ENCODE results near the gene CHST9. TPM values are rescaled to one million over a fixed set of nuclear protein-coding genes. Genes with fewer than 3 reads are reported as not detected.

Gene CHST9
- total RNA-seq, 4 donors from 2014 or later: 0.16 to 0.80 (median 0.41) TPM; not detected in 1

DNA sequence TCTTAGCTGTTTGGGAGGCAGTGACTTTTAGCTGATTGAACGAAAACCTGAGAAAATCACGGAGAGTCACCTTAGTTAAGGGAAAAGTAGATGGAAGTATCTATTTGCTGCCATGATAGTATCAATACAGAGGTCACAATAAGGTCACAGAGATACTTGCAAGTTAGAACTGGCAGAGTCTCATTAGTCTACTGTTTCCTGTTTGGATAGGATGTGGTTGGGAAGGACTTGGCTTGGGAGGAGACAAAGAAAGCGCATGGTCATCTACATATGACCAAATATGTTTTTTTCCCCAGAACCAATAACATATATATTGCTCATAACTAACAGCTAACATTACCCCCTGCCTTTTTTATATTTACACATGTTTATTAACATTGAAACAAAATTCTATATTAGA lies 241.2 kb downstream of the CHST9 start:
- intact Hi-C loops (cut with DNase I; ENCODE audit: low total_unique reads): no loop called here
- Histone ChIP-seq H3K9me3 (no peaks in the 10 kb centered on the region), H3K36me3 (no peaks in the 10 kb centered on the region), H3K4me3 (no peak overlapping the region), H3K27ac (no peak overlapping the region), H3K4me1 (no peaks in the 10 kb centered on the region), H3K27me3 (no peaks in the 10 kb centered on the region)
- WGBS, 2 donors (ENCODE audit: low coverage in 1 of 2): 67 to 92% methylated on average over 3 of the region's 3 CpGs
- TF ChIP-seq, protein P1, sequence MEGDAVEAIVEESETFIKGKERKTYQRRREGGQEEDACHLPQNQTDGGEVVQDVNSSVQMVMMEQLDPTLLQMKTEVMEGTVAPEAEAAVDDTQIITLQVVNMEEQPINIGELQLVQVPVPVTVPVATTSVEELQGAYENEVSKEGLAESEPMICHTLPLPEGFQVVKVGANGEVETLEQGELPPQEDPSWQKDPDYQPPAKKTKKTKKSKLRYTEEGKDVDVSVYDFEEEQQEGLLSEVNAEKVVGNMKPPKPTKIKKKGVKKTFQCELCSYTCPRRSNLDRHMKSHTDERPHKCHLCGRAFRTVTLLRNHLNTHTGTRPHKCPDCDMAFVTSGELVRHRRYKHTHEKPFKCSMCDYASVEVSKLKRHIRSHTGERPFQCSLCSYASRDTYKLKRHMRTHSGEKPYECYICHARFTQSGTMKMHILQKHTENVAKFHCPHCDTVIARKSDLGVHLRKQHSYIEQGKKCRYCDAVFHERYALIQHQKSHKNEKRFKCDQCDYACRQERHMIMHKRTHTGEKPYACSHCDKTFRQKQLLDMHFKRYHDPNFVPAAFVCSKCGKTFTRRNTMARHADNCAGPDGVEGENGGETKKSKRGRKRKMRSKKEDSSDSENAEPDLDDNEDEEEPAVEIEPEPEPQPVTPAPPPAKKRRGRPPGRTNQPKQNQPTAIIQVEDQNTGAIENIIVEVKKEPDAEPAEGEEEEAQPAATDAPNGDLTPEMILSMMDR (IDR thresholded peaks at IDR 0.05): no peak
- TF ChIP-seq POLR2A (IDR thresholded peaks at IDR 0.05): no peak
- TF ChIP-seq POLR2AphosphoS5 (IDR thresholded peaks at IDR 0.05): no peak
- TF ChIP-seq EP300 (IDR thresholded peaks at IDR 0.05; ENCODE audit: low read depth): no peak
- no peak for DNase-seq
- in situ Hi-C loops (cut with MboI; ENCODE audit: low pct_ligation_motif_present in 1 of 4, low pct_unique_long_range_greater_than_20kb in 1 of 4, low sequenced_read_pairs in 3 of 4): no loop called here

DNA sequence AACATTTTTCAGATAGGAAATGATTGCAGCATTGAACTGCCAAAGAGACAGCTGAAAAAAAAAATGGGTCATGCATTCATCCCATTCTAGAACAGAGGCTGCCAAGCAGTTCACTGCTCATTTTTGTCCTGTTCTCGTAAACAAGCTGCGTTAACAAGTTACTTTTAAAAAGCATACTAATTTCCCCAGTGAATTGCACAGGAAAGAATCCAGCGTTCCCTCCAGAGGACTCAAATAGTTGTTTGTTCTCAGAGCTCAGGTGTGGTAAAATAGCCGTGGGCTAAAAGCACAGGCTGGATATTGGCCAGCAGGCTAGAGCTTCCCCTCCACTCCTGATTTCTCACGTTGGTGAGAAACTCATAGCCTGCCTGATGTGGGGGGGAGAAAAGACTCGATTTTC lies 243.5 kb downstream of the CHST9 start:
- no peak for DNase-seq
- intact Hi-C loops (cut with DNase I; ENCODE audit: low total_unique reads) (no loop called here), in situ Hi-C loops (cut with MboI; ENCODE audit: low pct_ligation_motif_present in 1 of 4, low pct_unique_long_range_greater_than_20kb in 1 of 4, low sequenced_read_pairs in 3 of 4) (no loop called here)
- Histone ChIP-seq H3K9me3 (no peaks in the 10 kb centered on the region), H3K27ac (no peak overlapping the region), H3K27me3 (no peaks in the 10 kb centered on the region), H3K36me3 (no peaks in the 10 kb centered on the region), H3K4me3 (no peak overlapping the region), H3K4me1 (no peaks in the 10 kb centered on the region)
- WGBS, 2 donors (ENCODE audit: low coverage in 1 of 2): 33 to 48% methylated on average over 6 of the region's 6 CpGs
- TF ChIP-seq POLR2AphosphoS5 (IDR thresholded peaks at IDR 0.05): no peak
- no peak for TF ChIP-seq EP300 (IDR thresholded peaks at IDR 0.05; ENCODE audit: low read depth)
- TF ChIP-seq, protein P1 (IDR thresholded peaks at IDR 0.05): no peak
- no peak for TF ChIP-seq POLR2A (IDR thresholded peaks at IDR 0.05)

DNA sequence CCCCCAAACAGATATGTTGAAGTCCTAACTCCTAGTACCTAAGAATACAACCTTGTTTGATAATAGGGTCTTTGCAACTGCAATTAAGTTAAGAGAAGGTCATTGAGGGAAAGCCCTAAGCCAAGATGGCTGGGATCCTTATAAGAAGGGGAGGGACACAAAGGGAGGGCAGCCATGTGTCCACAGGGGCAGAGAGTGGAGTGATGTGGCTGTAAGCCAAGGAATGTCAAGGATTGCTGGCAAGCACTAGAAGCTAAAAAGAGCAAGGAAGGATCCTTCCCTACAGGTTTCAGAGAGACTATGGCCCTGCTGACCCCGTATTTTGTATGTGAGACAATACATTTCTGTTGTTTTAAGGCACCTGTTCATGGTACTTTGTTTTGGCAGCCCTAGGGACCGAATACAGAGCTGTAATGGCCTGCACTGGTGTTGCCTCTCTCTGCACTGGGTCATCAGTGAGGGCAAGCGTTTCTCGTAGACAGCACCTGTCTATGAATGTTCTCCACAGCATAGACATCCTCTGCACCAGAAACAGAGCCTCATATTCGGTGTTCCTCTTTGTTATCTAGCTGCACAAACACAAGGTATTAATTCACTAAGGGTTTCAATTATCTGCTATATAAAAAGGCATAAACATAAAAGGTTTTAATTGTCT lies 244.2 kb downstream of the CHST9 start:
- intact Hi-C loops (cut with DNase I; ENCODE audit: low total_unique reads): no loop called here
- no peak overlapping the region for H3K4me3 ChIP-seq
- in situ Hi-C loops (cut with MboI; ENCODE audit: low pct_ligation_motif_present in 1 of 4, low pct_unique_long_range_greater_than_20kb in 1 of 4, low sequenced_read_pairs in 3 of 4): no loop called here
- H3K36me3 ChIP-seq: no peaks in the 10 kb centered on the region
- H3K27me3 ChIP-seq: no peaks in the 10 kb centered on the region
- H3K27ac ChIP-seq: no peak overlapping the region
- H3K4me1 ChIP-seq: no peaks in the 10 kb centered on the region
- DNase-seq: no peak
- TF ChIP-seq POLR2A (IDR thresholded peaks at IDR 0.05) (no peak), POLR2AphosphoS5 (IDR thresholded peaks at IDR 0.05) (no peak), EP300 (IDR thresholded peaks at IDR 0.05; ENCODE audit: low read depth) (no peak)
- TF ChIP-seq, protein P1 (IDR thresholded peaks at IDR 0.05): no peak
- H3K9me3 ChIP-seq: no peaks in the 10 kb centered on the region
- WGBS, 2 donors (ENCODE audit: low coverage in 1 of 2): 62 to 63% methylated on average over 2 to 5 of the region's 5 CpGs

DNA sequence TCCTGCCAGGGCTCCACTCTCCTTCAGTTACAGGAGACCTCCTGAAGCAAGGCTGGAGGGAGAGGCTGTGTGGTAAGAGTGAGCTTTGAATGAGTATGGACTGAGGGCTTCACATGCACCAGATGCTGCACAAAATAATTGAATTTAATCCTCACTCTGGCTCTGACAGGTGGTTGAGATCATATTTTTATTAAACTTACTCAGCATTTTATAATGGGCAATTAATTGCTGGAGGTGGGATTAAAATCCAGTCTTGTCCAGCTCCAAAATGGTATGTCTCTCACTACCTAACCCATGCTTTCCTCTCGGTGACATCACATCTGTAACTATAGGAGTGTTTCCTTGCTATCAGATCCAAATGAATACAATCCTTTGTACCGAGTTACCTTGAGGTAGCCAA lies 253.4 kb downstream of the CHST9 start:
- Histone ChIP-seq H3K4me3 (no peak overlapping the region), H3K4me1 (no peaks in the 10 kb centered on the region), H3K36me3 (no peaks in the 10 kb centered on the region), H3K27me3 (no peaks in the 10 kb centered on the region), H3K9me3 (no peaks in the 10 kb centered on the region), H3K27ac (no peak overlapping the region)
- TF ChIP-seq, protein P1 (IDR thresholded peaks at IDR 0.05): no peak
- TF ChIP-seq EP300 (IDR thresholded peaks at IDR 0.05; ENCODE audit: low read depth): no peak
- TF ChIP-seq POLR2A (IDR thresholded peaks at IDR 0.05): no peak
- TF ChIP-seq POLR2AphosphoS5 (IDR thresholded peaks at IDR 0.05): no peak
- intact Hi-C loops (cut with DNase I; ENCODE audit: low total_unique reads) (no loop called here), in situ Hi-C loops (cut with MboI; ENCODE audit: low pct_ligation_motif_present in 1 of 4, low pct_unique_long_range_greater_than_20kb in 1 of 4, low sequenced_read_pairs in 3 of 4) (no loop called here)
- DNase-seq: no peak
- 80 to 94% methylated on average over 2 of the region's 2 CpGs for WGBS, 2 donors (ENCODE audit: low coverage in 1 of 2)

Data from transverse colon (tissue), 4 donors.